ENCODE data around the gene RMRP.

The RMRP gene

GRCh38 chr9:35705372-35705771 is 47.6 kb upstream of the RMRP start:
- H3K9me3 ChIP-seq (ENCODE audit: insufficient read depth, low read length), result no peaks in the 10 kb centered on the region
- H3K27me3 ChIP-seq (ENCODE audit: low read length), result no peaks in the 10 kb centered on the region
- no peak overlapping the region for H3K27ac ChIP-seq (ENCODE audit: low read depth, low read length)
- H3K79me2 ChIP-seq (ENCODE audit: insufficient read depth, low read length), result no peaks in the 10 kb centered on the region
- TF ChIP-seq EZH2phosphoT487 (conservative IDR thresholded peaks at IDR 0.05; ENCODE audit: low read length) (no peak), CTCF (IDR thresholded peaks at IDR 0.05; ENCODE audit: insufficient read depth, low read length, poor library complexity, severe bottlenecking) (no peak)
- no peaks in the 10 kb centered on the region for H3F3A ChIP-seq (ENCODE audit: insufficient read depth)
- H3K4me3 ChIP-seq (ENCODE audit: insufficient read depth, low read length, poor library complexity, severe bottlenecking), result no peak overlapping the region
- H2AFZ ChIP-seq (ENCODE audit: low read depth, low read length, severe bottlenecking), result no peak overlapping the region
- peaks cover 20% of the 10 kb centered on the region; the same call in 1 of the 2 replicates for H3K36me3 ChIP-seq (ENCODE audit: low read length)
- H3K4me2 ChIP-seq (ENCODE audit: low read depth, low read length, poor library complexity, severe bottlenecking), result no peak overlapping the region
- no peak overlapping the region for H3K9ac ChIP-seq (ENCODE audit: low read length)
- no peaks in the 10 kb centered on the region for H4K20me1 ChIP-seq (ENCODE audit: low read depth, low read length)
- H3K9me2 ChIP-seq (replicated peaks; ENCODE audit: insufficient read depth, low read length), result no peaks in the 10 kb centered on the region

- Histone ChIP-seq H4K20me1 (ENCODE audit: low read depth, low read length) (no peaks in the 10 kb centered on the region), H3K9ac (ENCODE audit: low read length) (no peak overlapping the region), H3K27me3 (ENCODE audit: low read length) (no peaks in the 10 kb centered on the region), H2AFZ (ENCODE audit: low read depth, low read length, severe bottlenecking) (no peak overlapping the region), H3K4me3 (ENCODE audit: insufficient read depth, low read length, poor library complexity, severe bottlenecking) (no peak overlapping the region), H3K9me2 (replicated peaks; ENCODE audit: insufficient read depth, low read length) (no peaks in the 10 kb centered on the region), H3K9me3 (ENCODE audit: insufficient read depth, low read length) (no peaks in the 10 kb centered on the region), H3K36me3 (ENCODE audit: low read length) (peaks cover 23% of the 10 kb centered on the region; the same call in 1 of the 2 replicates), H3K79me2 (ENCODE audit: insufficient read depth, low read length) (no peaks in the 10 kb centered on the region), H3K4me2 (ENCODE audit: low read depth, low read length, poor library complexity, severe bottlenecking) (no peak overlapping the region), H3F3A (ENCODE audit: insufficient read depth) (no peaks in the 10 kb centered on the region), H3K27ac (ENCODE audit: low read depth, low read length) (no peak overlapping the region)
- TF ChIP-seq EZH2phosphoT487 (conservative IDR thresholded peaks at IDR 0.05; ENCODE audit: low read length) (no peak), CTCF (IDR thresholded peaks at IDR 0.05; ENCODE audit: insufficient read depth, low read length, poor library complexity, severe bottlenecking) (no peak)
Observed at GRCh38 chr9:35703906-35704672, 46.3 kb upstream of the RMRP start.

- Histone ChIP-seq H2AFZ (ENCODE audit: low read depth, low read length, severe bottlenecking) (no peak overlapping the region), H3K4me2 (ENCODE audit: low read depth, low read length, poor library complexity, severe bottlenecking) (no peak overlapping the region), H3K9me2 (replicated peaks; ENCODE audit: insufficient read depth, low read length) (no peaks in the 10 kb centered on the region), H3K27me3 (ENCODE audit: low read length) (no peaks in the 10 kb centered on the region), H3K79me2 (ENCODE audit: insufficient read depth, low read length) (no peaks in the 10 kb centered on the region), H3K36me3 (ENCODE audit: low read length) (peaks cover 20% of the 10 kb centered on the region; the same call in 1 of the 2 replicates), H3K9ac (ENCODE audit: low read length) (no peak overlapping the region), H3K4me3 (ENCODE audit: insufficient read depth, low read length, poor library complexity, severe bottlenecking) (no peak overlapping the region), H4K20me1 (ENCODE audit: low read depth, low read length) (no peaks in the 10 kb centered on the region), H3K27ac (ENCODE audit: low read depth, low read length) (no peak overlapping the region), H3K9me3 (ENCODE audit: insufficient read depth, low read length) (no peaks in the 10 kb centered on the region), H3F3A (ENCODE audit: insufficient read depth) (no peaks in the 10 kb centered on the region)
- TF ChIP-seq EZH2phosphoT487 (conservative IDR thresholded peaks at IDR 0.05; ENCODE audit: low read length) (no peak), CTCF (IDR thresholded peaks at IDR 0.05; ENCODE audit: insufficient read depth, low read length, poor library complexity, severe bottlenecking) (no peak)
Observed at GRCh38 chr9:35702696-35703095, 44.9 kb upstream of the RMRP start.

All from SU-DHL-6 (cell line).